ACHN (cell line): ENCODE measurements around the gene CHAT.

Source experiments
- DNase-seq: peaks from one replicate; pipeline ENCODE4 v3.0.0-alpha.2; 2015
- in situ Hi-C: cut with HindIII; loops from 2 replicates; pipeline ENCODE4 v1.10.0; 2017; ENCODE audit warnings: low sequenced_read_pairs, low pct_ligation_motif_present, low pct_unique_long_range_greater_than_20kb

Gene CHAT

DNA sequence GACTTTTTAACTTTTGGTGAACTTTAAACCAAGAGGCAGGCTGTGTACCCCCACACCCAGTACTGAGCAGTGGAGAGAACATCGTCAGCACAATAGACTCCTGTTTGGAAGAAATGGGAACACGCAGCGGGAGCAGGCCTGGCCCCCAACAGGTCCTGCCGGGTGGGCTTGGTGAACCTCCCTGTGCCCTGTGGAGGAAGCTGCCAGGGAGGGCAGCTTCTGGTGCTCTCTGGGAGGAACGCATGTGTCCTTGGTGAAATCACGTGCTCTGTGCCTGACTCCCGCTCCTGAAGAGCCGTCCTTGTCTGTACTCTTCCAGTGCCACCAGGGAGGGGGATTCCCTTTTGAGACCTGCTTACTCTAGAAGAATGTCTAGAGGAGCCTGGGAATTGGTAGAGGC, 31.6 kb downstream of the CHAT start:
- DNase-seq, result no peak
- in situ Hi-C loops, result no loop called here

DNA sequence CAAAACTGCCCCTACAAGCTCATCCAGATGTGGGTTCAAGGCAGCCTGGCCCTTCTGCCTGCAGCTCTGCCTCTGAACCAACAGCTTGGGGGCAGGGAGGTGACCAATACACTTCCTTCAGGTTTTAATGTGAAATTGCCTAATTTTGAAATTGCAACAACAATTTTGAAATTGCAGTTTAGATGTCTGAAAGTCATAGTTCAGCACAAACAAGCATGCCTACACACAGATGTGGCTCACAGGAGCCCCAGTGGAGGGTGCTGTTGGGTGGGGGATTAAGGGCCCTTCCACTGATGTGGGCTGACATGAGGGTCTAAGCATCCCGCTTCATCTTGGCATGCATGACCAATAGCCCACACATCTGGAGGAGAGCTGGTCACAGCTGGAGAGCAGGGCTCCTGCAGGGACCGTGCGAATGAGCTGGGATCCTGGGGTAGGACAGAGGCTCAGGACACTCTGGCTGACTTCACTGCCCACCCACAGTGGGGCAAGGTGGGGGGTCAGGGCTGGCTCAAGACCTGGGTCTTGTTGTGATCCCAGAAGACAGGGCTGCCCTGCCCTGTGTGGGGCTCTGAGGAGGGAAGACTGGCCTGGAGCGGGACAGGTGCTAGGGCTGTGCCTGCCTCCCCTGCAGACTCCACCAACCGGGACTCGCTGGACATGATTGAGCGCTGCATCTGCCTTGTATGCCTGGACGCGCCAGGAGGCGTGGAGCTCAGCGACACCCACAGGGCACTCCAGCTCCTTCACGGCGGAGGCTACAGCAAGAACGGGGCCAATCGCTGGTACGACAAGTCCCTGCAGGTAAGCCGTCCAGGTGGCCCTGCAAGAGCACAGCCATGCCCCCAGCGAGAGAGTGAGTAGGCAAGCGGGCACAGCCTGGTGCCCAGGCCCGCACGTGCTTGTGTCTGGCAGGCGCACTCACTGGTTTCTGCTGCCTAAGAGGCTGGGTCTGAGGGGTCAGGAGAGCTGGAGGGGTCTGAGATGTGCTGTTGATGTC, 32.3 kb downstream of the CHAT start:
- in situ Hi-C loops, result no loop called here
- DNase-seq, result no peak

DNA sequence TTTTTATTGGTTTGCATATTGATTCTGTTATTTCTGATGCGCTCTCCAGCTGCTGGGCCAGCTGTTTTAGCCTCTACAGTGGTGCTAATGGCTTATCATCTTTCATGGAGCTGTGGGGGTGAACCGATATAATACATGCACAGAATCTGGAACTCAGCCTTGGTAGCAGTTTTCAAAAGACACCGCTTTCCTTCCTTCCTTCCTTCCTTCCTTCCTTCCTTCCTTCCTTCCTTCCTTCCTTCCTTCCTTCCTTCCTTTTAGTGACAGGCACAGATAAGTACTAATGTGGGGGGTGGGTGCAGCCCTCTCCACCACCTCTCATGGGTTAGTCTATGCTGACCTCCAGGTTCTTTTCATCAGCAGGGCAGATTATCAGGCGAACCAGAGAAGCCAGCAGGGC, 33.7 kb downstream of the CHAT start:
- in situ Hi-C loops, result no loop called here

DNA sequence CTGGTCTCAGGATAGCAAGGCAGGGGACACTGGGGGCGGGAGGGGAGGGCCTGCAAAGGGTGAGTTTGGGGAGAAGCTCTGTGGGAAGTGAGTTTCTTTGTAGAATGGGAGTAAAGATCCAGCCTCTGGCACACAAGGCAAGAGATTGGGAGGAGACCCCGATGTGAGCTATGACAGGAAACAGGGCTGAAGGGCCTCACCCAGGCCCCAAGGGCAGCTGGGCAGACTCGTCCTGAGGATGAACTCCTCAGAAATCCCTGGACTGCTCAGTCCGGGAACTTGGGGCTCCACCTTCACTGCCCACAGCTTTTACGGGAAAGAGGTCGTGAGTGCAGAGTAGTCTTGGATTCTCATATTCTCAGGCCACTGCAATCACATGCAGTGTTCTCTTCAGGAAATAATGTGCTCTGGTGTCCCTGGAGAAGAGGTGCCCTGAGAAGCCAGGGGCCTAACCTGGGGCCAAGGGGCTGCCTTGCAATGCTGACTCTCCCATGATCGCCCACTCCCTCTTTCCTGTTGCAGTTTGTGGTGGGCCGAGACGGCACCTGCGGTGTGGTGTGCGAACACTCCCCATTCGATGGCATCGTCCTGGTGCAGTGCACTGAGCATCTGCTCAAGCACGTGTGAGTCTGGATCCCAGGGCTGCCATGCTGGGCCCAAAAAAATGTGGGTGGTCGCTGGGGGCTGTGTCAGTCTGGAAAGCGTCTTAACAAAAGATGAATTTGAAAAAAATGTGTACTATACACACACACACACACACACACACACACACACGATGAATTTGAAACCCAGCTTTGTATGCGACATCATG, 34.4 kb downstream of the CHAT start:
- in situ Hi-C loops, result no loop called here
- no peak for DNase-seq

More for the DNA sequence above, 33.7 kb downstream of the CHAT start:
- no peak for DNase-seq

DNA sequence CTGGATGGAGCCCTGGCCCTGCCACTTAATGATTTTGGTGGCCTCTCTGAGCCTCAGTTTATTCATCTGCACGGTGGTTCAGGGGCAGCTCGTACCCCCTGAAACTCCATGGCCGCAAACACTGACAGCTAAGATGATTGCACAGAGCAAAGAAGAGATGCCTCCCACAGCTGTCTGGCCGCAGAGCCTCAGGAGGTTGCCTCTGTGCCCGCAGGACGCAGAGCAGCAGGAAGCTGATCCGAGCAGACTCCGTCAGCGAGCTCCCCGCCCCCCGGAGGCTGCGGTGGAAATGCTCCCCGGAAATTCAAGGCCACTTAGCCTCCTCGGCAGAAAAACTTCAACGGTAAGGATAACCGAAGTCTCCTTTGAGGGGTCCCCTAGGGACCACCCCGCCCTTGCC, 35.5 kb downstream of the CHAT start:
- no peak for DNase-seq
- in situ Hi-C loops, result no loop called here

DNA sequence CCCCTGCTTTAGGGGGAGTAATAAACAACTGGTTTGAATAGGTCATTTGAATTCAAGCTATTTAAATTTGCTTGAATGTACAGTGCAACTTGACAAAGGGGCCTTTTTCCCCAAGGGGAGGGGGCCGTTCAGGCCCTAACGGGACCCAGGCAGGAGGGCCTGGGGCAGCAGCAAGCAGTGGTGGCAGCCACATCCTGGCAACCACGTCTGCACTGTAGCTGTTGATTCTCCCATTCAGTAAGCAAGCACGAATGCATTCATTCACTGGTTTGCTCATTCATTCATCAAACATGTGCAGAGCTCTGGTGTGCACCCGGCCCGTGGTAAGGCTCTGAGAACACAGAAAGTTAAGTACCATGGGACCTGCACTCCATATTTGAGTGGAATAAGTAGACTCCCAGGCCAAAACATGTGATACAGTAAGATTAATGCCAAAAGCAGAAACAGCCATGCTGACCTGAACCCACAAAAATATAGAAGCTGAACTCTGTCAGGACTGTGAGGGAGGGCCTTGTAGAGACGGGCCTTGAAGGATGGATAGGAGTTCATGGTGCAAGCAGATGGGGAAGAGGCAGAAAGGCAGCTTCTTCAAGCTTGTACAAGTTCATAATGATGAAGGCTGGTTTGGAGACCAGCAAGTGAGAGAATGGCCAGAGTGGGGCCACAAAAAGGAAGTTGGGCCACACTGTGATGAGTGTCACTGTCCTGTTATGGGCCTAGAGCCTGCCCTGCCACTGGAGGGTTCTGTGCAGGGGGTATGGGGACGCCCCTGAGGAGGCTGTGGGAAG, 36.3 kb downstream of the CHAT start:
- in situ Hi-C loops, result no loop called here
- DNase-seq, result no peak

DNA sequence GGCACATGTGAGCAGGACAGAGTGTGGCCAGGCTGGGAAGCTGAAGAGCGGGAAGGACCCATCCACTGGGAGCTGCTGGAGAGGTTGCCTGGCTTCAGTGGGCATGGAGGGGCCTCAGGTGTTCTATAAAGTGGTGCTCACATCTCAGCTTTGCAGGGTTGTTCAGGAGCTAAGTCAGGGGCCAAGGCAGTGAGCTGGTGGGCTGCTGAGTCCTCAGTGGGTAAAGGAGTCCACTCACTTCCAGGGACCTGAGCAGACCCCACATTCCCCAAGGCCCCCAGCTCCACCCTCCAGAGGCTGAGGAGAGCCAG, 36.8 kb downstream of the CHAT start:
- in situ Hi-C loops, result no loop called here
- no peak for DNase-seq

DNA sequence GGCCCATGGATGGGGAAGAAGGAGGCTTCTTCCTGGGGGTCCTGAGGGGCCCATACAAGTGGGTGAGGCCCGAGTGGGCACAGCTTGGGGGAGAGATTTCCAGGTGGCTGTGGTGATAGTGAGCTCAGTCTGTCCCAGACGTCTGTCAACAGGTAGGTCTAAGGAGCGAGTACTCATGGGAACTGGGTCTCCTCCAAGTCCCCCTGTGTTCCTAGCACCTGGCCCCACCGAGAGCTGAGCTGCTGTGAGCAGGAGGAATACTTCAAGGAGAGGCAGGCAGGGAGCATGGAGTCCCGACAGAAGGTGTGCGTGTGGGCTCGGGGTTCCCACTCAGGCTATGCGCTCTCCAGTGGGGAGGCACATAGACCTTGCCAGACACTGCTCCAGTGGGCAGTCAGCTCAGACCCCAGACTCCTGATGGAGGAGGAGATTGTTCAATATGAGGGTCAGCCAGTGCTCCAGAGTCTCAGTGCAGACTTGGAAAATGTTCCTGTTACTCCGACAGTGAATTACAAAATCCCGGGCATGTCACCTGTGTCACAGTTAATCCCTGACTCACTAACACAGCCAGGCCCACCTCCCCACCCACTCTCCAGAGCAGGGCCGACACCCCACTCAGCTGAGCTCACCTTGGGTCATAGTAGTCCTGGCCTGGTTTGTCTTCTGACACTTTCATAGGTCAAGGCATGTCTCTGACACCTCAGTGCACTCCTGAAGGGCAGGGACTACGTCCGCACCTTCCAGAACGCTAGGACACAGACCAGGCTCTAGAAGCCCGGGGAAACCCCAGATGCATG, 37.4 kb downstream of the CHAT start:
- in situ Hi-C loops, result no loop called here
- no peak for DNase-seq

DNA sequence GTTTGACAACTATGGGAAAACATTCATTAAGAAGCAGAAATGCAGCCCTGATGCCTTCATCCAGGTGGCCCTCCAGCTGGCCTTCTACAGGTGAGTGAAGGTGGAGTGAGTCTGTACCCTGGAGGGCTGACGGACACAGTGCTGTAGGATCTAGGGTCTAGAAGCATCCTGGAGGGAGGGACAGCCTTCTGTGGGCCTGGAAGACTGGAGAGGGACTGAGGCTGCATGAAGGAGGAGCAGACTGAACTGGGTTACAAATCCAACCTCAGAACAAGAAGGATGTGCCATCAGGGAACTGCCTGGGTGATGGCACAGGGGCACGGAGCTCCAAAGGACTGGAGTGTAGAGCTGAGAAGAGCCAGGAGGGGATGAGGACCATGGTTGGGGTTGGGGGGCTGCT, 38.1 kb downstream of the CHAT start:
- in situ Hi-C loops, result no loop called here
- no peak for DNase-seq

DNA sequence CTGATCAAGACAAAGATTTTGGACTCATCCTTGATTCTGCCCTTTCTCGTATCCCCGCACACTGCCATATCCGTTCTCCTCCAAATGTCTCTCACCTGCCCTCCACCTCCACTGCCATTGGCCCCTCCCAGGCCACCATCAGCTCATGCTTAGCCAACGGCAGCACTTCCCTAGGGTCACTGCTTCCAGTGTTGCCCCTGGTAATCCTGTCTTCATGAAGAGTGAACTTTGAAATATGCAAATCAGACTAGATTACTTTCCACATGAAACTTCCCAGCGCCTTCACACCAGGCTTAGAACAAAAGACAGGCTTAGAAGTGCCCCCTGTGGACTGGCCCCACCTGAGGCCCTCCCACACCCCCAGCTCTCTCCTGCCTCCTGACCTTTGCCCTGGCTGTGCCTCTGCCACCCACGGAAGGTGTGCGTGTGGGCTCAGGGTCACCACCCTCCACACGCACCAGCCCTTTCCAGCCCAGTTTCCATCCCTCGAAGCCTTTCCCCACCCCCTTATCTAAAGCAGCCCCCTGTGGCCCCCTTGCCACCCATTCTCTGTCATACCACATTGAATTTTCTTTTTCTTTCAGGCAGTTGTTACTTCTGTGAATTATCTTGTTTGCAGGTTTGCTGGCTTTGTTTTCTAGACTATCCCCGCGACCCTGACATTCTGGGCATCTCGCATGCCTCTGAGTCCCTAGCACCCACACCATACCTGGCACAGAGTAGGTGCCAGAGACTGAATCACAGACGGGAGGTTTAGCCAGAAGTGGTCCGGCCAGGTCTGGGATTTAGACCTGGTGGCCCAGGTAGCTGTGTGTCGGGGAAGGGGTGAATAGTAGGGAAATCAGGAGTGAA, 38.8 kb downstream of the CHAT start:
- in situ Hi-C loops, result no loop called here

DNA sequence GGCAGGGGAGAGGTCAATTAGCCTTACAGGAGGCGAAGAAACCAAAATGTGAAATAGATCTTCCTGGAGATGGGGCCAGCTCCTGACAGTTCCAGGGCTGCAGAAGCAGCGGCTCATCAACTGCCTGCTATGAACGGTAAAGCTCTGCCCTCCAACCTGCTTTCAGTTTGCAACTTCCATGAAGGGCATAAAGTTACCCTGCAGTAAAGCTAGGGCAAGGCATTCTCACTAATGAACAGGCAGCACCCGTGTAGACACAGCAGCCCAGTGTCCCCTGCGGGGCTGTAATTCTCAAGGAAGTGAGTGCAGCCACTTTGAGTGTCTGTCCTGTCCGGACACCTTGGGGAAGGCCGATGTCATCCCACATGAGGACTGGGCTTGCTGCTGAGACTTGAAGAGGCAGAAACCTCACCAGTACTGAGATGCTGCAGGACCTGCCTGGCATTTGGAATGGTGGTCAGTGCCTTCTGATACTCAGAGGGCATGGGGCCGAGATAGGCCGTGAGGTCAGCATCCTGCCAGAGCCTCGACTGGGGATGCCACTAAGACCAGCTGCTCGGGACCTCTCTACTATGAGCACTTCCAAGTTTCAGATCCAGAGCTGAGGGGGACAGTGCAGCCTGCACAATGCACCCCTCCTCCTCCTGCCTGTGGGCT, 39.6 kb downstream of the CHAT start:
- DNase-seq, result no peak
- in situ Hi-C loops, result no loop called here

More for the DNA sequence above, 38.8 kb downstream of the CHAT start:
- no peak for DNase-seq

DNA sequence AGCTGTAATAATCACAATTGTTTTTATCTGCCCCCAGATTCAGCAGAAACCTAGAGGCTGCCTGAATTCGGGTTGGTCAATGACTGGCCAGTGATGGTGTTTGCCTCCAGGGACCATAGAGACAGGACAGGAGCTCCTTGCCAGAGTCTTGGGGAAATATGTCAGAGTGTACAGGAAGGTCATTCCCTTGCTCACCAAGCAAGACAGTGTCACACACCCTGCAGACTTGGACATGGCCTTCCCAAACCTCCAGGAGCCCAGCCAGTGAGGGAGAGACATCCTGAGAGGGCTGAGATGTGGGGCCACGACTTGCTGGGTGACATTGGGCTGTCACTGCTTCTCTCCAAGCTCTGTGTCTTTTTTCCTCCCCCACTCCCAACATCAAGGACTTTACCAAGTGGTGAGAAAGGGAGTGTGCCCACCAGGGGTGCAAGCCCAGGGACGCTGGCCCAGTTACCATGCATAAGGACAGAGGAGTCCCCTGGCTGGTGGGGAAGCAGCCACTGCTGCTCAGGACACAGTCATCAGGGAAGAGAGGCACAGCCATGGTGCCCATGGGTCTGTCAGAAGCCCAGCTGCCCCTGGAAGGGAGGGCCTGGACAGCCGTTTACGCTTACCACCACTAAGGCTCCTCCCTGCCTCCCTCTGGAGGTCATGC, 40.3 kb downstream of the CHAT start:
- in situ Hi-C loops, result no loop called here
- no peak for DNase-seq

DNA sequence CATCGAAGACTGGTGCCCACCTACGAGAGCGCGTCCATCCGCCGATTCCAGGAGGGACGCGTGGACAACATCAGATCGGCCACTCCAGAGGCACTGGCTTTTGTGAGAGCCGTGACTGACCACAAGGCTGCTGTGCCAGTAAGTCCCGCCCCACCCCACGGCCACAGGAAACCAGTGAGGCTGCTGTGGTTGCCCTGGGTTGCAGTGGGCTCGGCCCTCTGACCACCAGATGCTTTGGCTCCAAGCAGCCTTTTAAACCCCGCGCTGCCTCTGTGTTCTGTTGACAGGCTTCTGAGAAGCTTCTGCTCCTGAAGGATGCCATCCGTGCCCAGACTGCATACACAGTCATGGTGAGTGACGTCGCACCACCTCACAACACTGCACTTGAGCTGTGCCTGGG, 41.3 kb downstream of the CHAT start:
- no peak for DNase-seq
- in situ Hi-C loops, result no loop called here

DNA sequence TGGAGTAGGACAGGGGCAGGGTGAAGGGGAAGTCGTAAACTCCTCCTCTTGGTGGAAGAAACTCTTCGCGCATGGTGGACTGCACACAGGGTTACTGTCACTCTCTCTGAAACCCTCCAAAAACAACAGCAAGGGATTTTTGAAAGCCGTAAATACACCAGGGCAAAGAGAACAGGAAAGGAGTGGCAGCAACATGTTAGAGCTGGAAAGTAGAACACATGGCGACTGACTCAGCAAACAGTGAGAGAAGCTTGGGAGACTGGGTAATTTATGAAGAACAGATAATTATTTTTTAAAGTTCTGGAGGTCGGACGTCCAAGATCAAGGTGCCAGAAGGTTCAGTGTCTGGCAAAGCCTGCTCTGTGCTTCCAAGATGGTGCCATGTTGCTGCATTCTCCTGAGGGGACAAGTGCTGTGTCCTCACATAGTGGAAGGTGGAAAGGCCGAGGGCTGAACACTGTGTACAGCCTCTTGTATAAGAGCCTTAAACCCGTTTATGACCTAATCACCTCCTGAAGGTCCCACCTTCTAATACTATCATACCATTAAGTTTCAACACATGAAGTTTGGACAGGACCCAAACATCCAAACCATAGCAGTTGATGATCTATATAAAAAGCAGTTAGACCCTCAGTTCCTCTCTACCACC, 43.1 kb downstream of the CHAT start:
- in situ Hi-C loops, result no loop called here
- no peak for DNase-seq

DNA sequence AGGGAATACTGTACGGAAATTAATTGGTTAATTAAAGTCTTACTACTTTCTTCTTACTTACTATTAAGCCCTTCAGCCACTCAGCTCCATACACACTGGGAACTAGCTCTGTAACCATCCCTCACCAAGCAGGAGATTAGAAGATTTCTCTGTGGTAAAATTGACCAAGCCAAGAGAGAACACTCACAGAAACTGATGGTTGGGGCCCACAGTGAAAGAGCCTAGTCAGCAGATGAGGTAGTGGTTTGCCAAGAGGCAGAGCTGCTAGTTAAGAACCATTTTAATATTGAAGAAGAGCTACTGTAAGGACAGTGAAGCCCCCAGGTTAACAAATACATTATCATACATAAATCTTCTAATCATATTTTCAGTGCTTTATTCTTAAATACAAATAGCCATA, 43.8 kb downstream of the CHAT start:
- in situ Hi-C loops, result no loop called here
- no peak for DNase-seq
